ENCODE results near the gene RPL18A.

Gene RPL18A

GRCh38 chr19:17861542-17862402 lies 2.1 kb downstream of the RPL18A start:
- no peaks in the 10 kb centered on the region for H3K79me1 ChIP-seq (replicated peaks; ENCODE audit: low read length, poor library complexity, severe bottlenecking)
- no peak overlapping the region for H3K23ac ChIP-seq (ENCODE audit: low read length in 2 of 2)
- peaks cover 25% of the 10 kb centered on the region for H3K4me1 ChIP-seq (ENCODE audit: control insufficient read depth, insufficient read depth, low read depth, low read length)
- H2BK5ac ChIP-seq (ENCODE audit: low read depth, low read length, poor library complexity, severe bottlenecking) = no peak overlapping the region
- H3K4me2 ChIP-seq (ENCODE audit: low read length, poor library complexity, severe bottlenecking) = peak overlapping the region; percentile 41
- peak overlapping the region; percentile 99 for H3K9ac ChIP-seq (ENCODE audit: low read length)
- no peak for DNase-seq
- H3K4ac ChIP-seq (ENCODE audit: low read depth in 1 of 2, low read length in 2 of 2) = no peak overlapping the region
- H2BK12ac ChIP-seq (ENCODE audit: low read length in 2 of 2) = no peak overlapping the region
- H3K9me3 ChIP-seq (ENCODE audit: control insufficient read depth, low read length) = no peaks in the 10 kb centered on the region
- no peaks in the 10 kb centered on the region for H3K27me3 ChIP-seq (ENCODE audit: control insufficient read depth in 1 of 2, insufficient read depth in 1 of 2, low read length in 2 of 2)
- no peak overlapping the region for H3K14ac ChIP-seq (ENCODE audit: low read length in 2 of 2)
- H3K27ac ChIP-seq (ENCODE audit: low read length, poor library complexity, severe bottlenecking) = no peak overlapping the region
- no peak overlapping the region for H2BK120ac ChIP-seq (ENCODE audit: low read depth, low read length)
- 92% methylated on average over 23 of the region's 23 CpGs for WGBS
- H4K8ac ChIP-seq (ENCODE audit: low read length) = no peak overlapping the region
- H2AK5ac ChIP-seq (ENCODE audit: low read length, severe bottlenecking) = no peak overlapping the region
- H3K36me3 ChIP-seq (ENCODE audit: control insufficient read depth in 1 of 2, insufficient read depth in 2 of 2, low read depth in 1 of 2, low read length in 2 of 2) = peaks cover 48 to 51% of the 10 kb centered on the region in 2 experiments
- no peak overlapping the region for H4K91ac ChIP-seq (ENCODE audit: low read length)
- no peak overlapping the region for H2AFZ ChIP-seq (ENCODE audit: low read depth, low read length)
- H3K4me3 ChIP-seq (ENCODE audit: insufficient read depth in 1 of 2, low read depth in 1 of 2, low read length in 2 of 2) = peak overlapping the region in 1 of 2 experiments; percentile 100
- no peak overlapping the region for H2BK15ac ChIP-seq (ENCODE audit: low read depth, poor library complexity, severe bottlenecking)
- H3K18ac ChIP-seq (ENCODE audit: low read depth in 1 of 2, low read length in 2 of 2) = no peak overlapping the region

GRCh38 chr19:17862711-17863519 lies 3.2 kb downstream of the RPL18A start:
- Histone ChIP-seq H2BK15ac (ENCODE audit: low read depth, poor library complexity, severe bottlenecking) (no peak overlapping the region), H2BK120ac (ENCODE audit: low read depth, low read length) (no peak overlapping the region), H3K4me2 (ENCODE audit: low read length, poor library complexity, severe bottlenecking) (no peak overlapping the region), H3K9me3 (ENCODE audit: control insufficient read depth, low read length) (no peaks in the 10 kb centered on the region), H3K23ac (ENCODE audit: low read length in 2 of 2) (no peak overlapping the region), H2BK12ac (ENCODE audit: low read length in 2 of 2) (no peak overlapping the region), H3K9ac (ENCODE audit: low read length) (peak overlapping the region; percentile 3), H3K79me1 (replicated peaks; ENCODE audit: low read length, poor library complexity, severe bottlenecking) (no peaks in the 10 kb centered on the region), H3K4me3 (ENCODE audit: insufficient read depth in 1 of 2, low read depth in 1 of 2, low read length in 2 of 2) (no peak overlapping the region), H3K27me3 (ENCODE audit: control insufficient read depth in 1 of 2, insufficient read depth in 1 of 2, low read length in 2 of 2) (peaks cover 0 to 4% of the 10 kb centered on the region in 2 experiments), H3K36me3 (ENCODE audit: control insufficient read depth in 1 of 2, insufficient read depth in 2 of 2, low read depth in 1 of 2, low read length in 2 of 2) (peaks cover 48 to 51% of the 10 kb centered on the region in 2 experiments), H4K8ac (ENCODE audit: low read length) (no peak overlapping the region), H4K91ac (ENCODE audit: low read length) (no peak overlapping the region), H2AK5ac (ENCODE audit: low read length, severe bottlenecking) (no peak overlapping the region), H3K27ac (ENCODE audit: low read length, poor library complexity, severe bottlenecking) (no peak overlapping the region), H3K14ac (ENCODE audit: low read length in 2 of 2) (no peak overlapping the region), H3K4me1 (ENCODE audit: control insufficient read depth, insufficient read depth, low read depth, low read length) (peaks cover 25% of the 10 kb centered on the region), H3K4ac (ENCODE audit: low read depth in 1 of 2, low read length in 2 of 2) (no peak overlapping the region), H2AFZ (ENCODE audit: low read depth, low read length) (no peak overlapping the region), H3K18ac (ENCODE audit: low read depth in 1 of 2, low read length in 2 of 2) (no peak overlapping the region), H2BK5ac (ENCODE audit: low read depth, low read length, poor library complexity, severe bottlenecking) (no peak overlapping the region)
- DNase-seq = no peak
- 95% methylated on average over 31 of the region's 31 CpGs for WGBS

- Histone ChIP-seq H3K18ac (ENCODE audit: low read depth in 1 of 2, low read length in 2 of 2) (no peak overlapping the region), H3K27ac (ENCODE audit: low read length, poor library complexity, severe bottlenecking) (no peak overlapping the region), H3K27me3 (ENCODE audit: control insufficient read depth in 1 of 2, insufficient read depth in 1 of 2, low read length in 2 of 2) (peaks cover 6 to 10% of the 10 kb centered on the region in 2 experiments), H3K36me3 (ENCODE audit: control insufficient read depth in 1 of 2, insufficient read depth in 2 of 2, low read depth in 1 of 2, low read length in 2 of 2) (peaks cover 48 to 51% of the 10 kb centered on the region in 2 experiments), H3K79me1 (replicated peaks; ENCODE audit: low read length, poor library complexity, severe bottlenecking) (no peaks in the 10 kb centered on the region), H3K4ac (ENCODE audit: low read depth in 1 of 2, low read length in 2 of 2) (no peak overlapping the region), H3K4me2 (ENCODE audit: low read length, poor library complexity, severe bottlenecking) (no peak overlapping the region), H3K23ac (ENCODE audit: low read length in 2 of 2) (no peak overlapping the region), H2AK5ac (ENCODE audit: low read length, severe bottlenecking) (no peak overlapping the region), H3K14ac (ENCODE audit: low read length in 2 of 2) (no peak overlapping the region), H2AFZ (ENCODE audit: low read depth, low read length) (no peak overlapping the region), H4K8ac (ENCODE audit: low read length) (no peak overlapping the region), H2BK5ac (ENCODE audit: low read depth, low read length, poor library complexity, severe bottlenecking) (no peak overlapping the region), H3K9me3 (ENCODE audit: control insufficient read depth, low read length) (no peaks in the 10 kb centered on the region), H3K4me1 (ENCODE audit: control insufficient read depth, insufficient read depth, low read depth, low read length) (peaks cover 25% of the 10 kb centered on the region), H3K4me3 (ENCODE audit: insufficient read depth in 1 of 2, low read depth in 1 of 2, low read length in 2 of 2) (no peak overlapping the region), H2BK15ac (ENCODE audit: low read depth, poor library complexity, severe bottlenecking) (no peak overlapping the region), H3K9ac (ENCODE audit: low read length) (no peak overlapping the region), H4K91ac (ENCODE audit: low read length) (no peak overlapping the region), H2BK120ac (ENCODE audit: low read depth, low read length) (no peak overlapping the region), H2BK12ac (ENCODE audit: low read length in 2 of 2) (no peak overlapping the region)
- 90% methylated on average over 8 of the region's 8 CpGs for WGBS
- DNase-seq = no peak
Observed at GRCh38 chr19:17863520-17864182, 3.9 kb downstream of the RPL18A start.
